SU-DHL-6 (cell line): Measurements from ENCODE around the gene KIAA1586.

Experiments
- CTCF ChIP-seq: fragments of 200-600 bp; sonication (generic); IDR thresholded peaks from one replicate; pipeline ENCODE4 v1.5.1; 2017; ENCODE audit warnings: antibody characterized with exemption, mild to moderate bottlenecking, low read length, moderate library complexity; ENCODE audit not compliant: insufficient read depth, poor library complexity, severe bottlenecking
- EZH2phosphoT487 ChIP-seq: fragments of 200-600 bp; sonication (generic), shearing (Covaris generic); conservative IDR thresholded peaks from 2 replicates; pipeline ENCODE4 v1.6.1; 2018; ENCODE audit warnings: mild to moderate bottlenecking, antibody characterized with exemption, low read length, moderate library complexity, mixed read lengths

- TF ChIP-seq CTCF, result no peak
- TF ChIP-seq EZH2phosphoT487, result no peak
Measured at GRCh38 chr6:57004292-57004691, 42.2 kb upstream of the KIAA1586 start.
